Vagina (tissue), 2 donors: ENCODE measurements around the gene CYP2E1.
"Not testable (repeated sequence)": the region's sequence is repeated elsewhere in the genome, so short reads cannot be mapped to it uniquely, and the experiment has no call there.

Source experiments
- CTCF ChIP-seq, 3 experiments: fragments of 450-650 bp in 2 of 3; fragments of 200-600 bp in 1 of 3; sonication (generic) in 1 of 3; IDR thresholded peaks; one replicate each; pipeline ENCODE4 v1.5.1; 2017 to 2019; ENCODE audit warnings: antibody characterized with exemption in 3 of 3, mild to moderate bottlenecking in 2 of 3, moderate library complexity in 2 of 3
- POLR2A ChIP-seq, 2 donors: fragments of 450-650 bp; IDR thresholded peaks; one replicate each; pipeline ENCODE4 v1.6.1; 2017; ENCODE audit warnings: antibody characterized with exemption in 2 of 2, mild to moderate bottlenecking in 2 of 2, moderate library complexity in 2 of 2

- not testable (repeated sequence) for TF ChIP-seq POLR2A, CTCF (IDR thresholded peaks at IDR 0.05)
These were observed 41.8 kb downstream of the CYP2E1 start for GRCh38 chr10:133568831-133569527.
